Activated CD4-positive, alpha-beta T cell treated with anti-CD3 and anti-CD28 coated beads, Interleukin-2, amount 50 U/mL, for 24 hours (primary cell): Measurements from ENCODE around the gene ABCF2.

Source experiments
- DNase-seq, 2 donors: peaks; one replicate each; pipeline ENCODE4 v3.0.0-alpha.2; 2020; ENCODE audit warnings: low read depth in 1 of 2, low spot score in 1 of 2

ABCF2 gene

GRCh38 chr7:151175047-151175792 is 51.8 kb downstream of the ABCF2 start:
- no peak for DNase-seq

GRCh38 chr7:151174246-151175046 is 52.6 kb downstream of the ABCF2 start:
- DNase-seq: no peak

- DNase-seq: no peak
Observed at GRCh38 chr7:151173386-151174245, 53.4 kb downstream of the ABCF2 start.

- peak; percentile 73 to 74 for DNase-seq
Observed at GRCh38 chr7:151172273-151173141, 54.5 kb downstream of the ABCF2 start.

GRCh38 chr7:151168787-151169162 is 58.2 kb downstream of the ABCF2 start:
- no peak for DNase-seq

- peak; percentile 21 to 33 for DNase-seq
Observed at GRCh38 chr7:151168003-151168786, 58.8 kb downstream of the ABCF2 start.

GRCh38 chr7:151167197-151167961 is 59.6 kb downstream of the ABCF2 start, which contains the start of gene GBX1:
Gene GBX1 (minus strand): TSS chr7:151167694. CDS start chr7:151167548, 146 bp downstream.
- DNase-seq: no peak

- no peak for DNase-seq
Observed at GRCh38 chr7:151166629-151167196, 60.3 kb downstream of the ABCF2 start.
